GM18505 (cell line): ENCODE measurements around the gene TP53TG5.

Source experiments
- ATAC-seq: cut with Tn5 transposase; IDR thresholded peaks from one replicate; pipeline ENCODE4 v1.9.1; 2021; ENCODE audit not compliant: unreplicated experiment
- POLR2A ChIP-seq: IDR thresholded peaks from 4 replicates; pipeline ENCODE4 v1.6.1; 2011; ENCODE audit warnings: borderline replicate concordance; ENCODE audit not compliant: insufficient read depth, insufficient read length; ENCODE audit errors: extremely low read depth

TP53TG5 gene

DNA sequence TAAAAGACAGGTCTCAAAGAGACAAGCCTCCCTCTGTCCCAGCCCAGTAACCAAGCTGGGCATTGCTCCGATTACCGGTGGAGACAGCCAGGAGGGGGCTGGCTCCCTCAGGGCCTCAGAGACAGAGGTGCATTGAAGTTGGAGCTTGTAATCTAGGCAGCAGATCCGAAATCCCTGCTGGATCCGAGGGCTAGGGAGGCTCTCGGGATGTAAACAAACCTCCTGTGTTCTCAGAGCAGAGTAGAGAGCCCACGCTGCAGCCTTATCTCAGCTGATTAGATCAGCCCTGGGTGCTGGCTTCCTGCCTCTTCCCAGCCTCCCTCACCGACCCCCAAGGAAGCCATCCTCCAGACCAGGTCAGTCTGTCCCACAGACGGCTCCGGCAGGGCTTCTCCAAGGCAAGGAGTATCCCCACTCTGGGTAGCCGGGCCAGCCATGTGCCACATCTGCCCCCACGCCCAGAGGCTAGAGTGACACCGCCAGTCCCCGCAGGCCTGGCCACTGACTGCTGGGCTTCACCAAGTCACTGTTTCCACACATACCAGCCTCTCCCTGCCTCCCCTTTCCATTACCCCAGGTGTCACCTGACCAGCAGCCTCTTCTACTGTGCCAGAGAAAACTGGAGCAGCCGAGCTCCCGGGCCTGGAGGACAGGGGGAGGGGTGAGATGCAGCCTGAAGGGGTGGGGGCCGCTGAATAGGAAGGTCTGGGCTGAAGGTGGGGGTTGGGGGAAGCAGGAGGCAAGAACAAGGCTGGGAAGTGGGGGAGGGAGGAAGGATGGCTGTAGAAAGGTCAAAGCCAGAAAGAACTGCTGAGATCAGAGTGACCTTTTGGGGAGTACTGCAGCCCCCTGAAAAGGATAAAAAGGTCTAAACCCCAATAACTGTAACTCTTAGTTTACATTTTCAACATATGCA is 35.9 kb downstream of the TP53TG5 start:
- no peak for TF ChIP-seq POLR2A
- no peak for ATAC-seq

DNA sequence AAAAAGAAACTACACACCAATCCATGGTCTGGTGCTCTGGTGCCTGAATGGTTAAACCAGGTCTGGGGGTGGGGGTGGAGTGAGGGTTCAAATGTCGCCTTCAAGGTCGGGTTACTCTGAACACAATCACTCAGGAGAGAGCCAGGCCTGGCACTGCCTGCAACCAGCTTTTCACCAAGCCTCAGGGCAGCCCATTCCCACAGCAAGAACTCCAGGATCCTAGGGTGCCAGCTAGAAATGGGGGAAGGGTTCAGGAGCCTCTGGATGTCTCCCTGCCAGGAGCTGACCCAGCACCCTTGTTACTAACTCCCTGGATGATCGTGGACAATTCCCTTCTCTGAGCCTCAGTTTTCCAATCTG is 36.6 kb downstream of the TP53TG5 start:
- no peak for TF ChIP-seq POLR2A
- ATAC-seq, result no peak

DNA sequence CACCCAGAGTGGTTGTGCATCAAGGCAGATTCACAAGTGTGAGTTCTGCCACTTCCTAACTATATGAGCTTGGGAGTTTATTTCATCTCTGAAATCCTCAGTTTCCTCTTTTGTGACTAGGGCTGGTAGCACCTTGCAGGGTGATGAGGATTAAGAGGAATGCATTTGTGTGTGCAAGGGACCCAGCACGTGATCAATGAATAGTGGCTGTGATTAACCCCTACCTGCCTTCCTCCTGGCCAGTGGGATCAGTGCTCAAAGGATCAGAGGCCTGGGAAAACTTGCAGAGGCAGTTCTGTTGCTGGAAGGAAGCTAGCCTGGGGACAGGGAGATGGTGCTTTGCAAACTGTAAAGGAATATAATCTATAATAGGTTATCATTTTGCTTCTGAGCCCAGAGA is 37.2 kb downstream of the TP53TG5 start:
- no peak for TF ChIP-seq POLR2A
- no peak for ATAC-seq

DNA sequence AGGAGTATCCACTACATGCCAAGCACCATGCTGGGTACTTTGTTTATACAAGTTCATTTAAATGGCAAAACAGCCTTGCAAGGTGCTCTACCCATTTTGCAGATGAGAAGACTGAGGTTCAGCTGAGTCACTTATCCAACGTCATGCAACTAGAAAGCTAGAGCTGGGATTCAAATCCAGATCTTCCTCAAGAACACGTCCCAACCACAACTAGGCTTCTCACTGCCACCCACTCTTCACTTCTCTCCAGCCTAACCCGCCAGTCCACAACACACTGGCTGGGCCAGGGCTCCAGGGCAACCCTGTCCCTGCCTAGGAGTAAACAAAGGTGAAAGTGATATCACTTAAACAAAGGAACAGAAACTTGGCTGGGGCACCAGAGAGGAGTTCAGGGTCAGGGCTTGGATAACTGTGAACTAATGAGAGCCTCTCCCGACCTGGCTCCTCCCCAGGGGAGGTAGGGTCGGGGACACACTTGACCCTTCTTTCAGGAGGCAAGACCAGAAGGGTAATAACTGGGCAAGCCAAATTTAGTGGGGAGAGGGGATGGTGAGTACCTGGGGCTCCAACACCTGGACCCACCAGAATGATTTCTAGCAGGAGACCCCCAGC is 37.8 kb downstream of the TP53TG5 start:
- ATAC-seq, result no peak

DNA sequence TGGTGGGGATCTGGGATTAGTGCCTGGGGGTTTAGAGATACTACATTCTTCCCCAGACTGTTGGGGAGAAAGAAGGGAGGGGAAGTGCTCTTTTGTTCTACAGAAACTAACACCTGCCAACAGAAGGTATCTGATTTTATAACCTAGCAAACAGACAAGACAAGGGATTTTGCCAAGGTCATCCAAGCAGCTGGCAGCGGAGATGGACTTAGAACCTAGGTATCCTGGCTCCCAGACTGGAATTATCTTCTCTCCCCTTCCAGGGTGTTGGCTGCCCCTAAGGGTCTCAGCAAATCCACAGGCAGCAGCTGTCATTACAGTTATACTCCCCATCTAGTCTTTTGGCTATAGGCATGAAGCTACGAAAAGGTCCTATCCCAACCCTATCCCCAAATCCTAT is 38.3 kb downstream of the TP53TG5 start:
- TF ChIP-seq POLR2A, result no peak
- no peak for ATAC-seq

More for the DNA sequence above, 37.8 kb downstream of the TP53TG5 start:
- no peak for TF ChIP-seq POLR2A

DNA sequence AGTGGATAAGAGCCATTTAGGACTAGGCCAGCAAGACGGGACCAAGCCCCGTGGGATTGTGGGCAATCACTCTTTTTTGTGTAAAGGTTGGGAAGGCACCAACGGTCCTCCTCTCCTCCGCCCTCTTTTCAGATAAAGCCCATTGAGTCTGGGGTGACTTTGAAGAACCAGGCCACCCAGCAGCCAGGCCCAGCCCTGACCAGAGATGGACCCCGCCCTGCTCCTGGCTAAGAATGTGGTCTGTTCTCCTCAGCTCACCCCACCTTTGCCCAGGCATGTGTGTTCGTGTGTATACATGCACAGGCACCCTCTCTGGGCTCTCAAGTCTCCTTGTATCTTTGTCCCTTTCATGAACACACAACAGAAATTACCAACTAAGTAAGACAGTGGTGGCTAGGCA is 39.0 kb downstream of the TP53TG5 start:
- no peak for TF ChIP-seq POLR2A
- ATAC-seq, result no peak

DNA sequence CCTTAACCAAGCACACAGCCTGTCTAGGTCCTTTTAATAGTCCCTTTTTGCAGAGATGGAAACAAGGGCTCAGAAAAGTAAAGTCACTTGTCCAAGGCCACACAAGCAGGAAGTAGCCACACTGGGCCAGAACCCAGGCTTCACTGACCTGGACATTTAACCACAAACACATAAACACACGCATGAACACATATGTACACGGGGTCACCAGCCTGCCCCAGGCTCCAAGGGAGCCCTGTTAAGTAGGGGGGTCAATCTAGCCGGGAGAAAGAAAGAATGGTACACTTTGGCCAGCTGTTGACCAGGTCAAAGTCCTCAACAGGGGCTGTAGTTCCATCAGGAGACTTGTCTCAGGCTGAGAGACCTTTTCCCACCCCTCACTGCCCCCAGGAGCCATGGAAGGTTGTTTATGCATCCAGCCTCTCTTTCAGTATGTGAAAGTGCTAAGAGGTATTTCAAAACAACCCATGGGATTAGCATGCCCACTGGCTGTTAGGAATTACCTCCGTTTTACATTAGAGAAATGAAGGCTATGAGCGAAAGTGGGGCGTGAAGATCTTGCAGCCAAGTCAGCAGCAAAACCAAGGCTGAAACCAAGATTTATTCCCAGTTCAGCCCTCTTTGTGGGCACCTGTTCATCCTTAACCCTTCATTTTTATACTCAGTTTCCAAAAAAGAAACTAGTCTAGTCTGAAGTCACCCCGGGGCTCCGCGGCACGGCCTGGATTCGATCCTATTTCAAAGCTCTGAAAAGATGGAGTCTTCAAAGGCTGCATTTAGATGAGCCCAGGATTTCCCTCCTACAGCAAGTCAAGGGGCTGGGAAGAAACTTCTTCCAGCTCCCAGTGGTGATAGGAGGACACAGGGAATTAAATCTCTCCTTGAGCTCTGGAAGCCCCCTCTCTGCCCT is 39.7 kb downstream of the TP53TG5 start:
- no peak for ATAC-seq
- TF ChIP-seq POLR2A, result no peak

DNA sequence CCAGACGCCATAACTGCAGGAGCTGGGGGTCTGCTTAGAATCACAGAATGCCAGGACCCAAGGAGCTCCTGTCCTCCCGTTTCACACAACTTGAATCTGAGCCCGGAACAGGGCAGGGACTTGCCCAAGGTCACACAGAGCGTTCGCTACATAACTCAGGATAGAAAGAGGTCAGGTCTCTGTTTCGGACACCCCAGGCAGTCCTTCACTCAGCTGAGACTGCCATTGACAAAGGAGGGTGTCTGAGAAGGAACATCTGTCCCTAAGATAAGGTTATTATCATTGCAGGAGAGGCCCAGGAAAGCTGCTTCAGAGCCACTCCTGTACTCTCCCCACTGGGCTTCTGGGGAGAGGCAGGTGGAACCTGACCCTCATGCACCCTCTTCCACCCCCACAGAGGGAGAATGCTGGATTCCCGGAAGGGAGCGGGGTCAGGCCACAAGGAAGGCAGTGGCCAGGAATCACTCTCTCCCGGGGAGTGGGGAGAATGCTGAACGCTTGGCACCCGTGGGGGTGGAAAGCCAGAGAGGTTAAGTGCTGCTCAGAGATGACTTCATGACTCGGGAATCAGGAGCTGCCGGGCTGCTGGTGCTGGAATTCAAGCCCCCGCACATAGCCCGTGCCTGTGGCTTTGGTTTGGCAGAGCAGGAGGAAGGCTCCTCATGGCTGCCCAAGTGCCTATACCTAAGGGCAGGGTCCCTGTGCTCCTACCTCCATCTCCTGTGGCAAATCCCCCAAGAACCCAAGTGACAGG is 40.6 kb downstream of the TP53TG5 start:
- no peak for ATAC-seq
- no peak for TF ChIP-seq POLR2A

DNA sequence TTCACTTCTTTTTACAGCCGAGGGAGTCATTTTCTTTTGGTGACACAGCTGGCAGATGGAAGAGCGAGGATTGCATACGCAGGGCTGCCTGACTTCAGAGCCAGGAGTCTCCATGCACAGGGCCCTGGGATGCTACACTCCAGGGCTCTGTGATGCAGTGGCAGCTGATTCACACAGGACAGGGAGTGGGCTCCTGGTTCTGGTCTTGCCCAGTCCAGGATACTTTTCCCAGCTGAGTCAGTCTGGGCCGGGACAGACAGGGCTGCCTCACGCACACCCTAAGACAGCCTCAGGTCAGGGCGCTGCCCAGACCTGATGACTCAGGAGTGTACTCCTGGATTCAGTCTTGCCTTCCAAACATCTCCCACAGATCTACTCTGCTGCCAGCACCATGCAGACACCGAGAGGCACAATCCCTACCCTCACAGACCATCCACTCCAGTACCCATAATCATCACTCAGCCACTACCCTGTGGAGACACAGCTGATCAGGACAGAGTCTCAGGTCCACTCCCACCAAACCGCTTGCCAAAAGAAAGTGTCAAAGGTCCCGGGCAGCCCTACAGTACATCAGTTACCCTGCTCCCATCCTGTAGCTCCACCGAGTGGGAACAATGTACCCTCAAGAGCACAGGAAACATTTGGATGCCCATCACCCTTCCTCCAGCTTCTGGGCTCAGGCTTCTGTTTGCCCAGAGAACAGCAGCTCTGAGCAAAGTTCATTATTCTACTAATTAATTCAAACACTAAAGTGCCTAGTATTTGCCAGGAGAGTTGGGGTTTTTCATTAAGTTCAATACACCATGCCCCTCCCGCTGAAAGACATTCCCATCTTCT is 41.4 kb downstream of the TP53TG5 start:
- ATAC-seq, result no peak
- TF ChIP-seq POLR2A, result no peak

DNA sequence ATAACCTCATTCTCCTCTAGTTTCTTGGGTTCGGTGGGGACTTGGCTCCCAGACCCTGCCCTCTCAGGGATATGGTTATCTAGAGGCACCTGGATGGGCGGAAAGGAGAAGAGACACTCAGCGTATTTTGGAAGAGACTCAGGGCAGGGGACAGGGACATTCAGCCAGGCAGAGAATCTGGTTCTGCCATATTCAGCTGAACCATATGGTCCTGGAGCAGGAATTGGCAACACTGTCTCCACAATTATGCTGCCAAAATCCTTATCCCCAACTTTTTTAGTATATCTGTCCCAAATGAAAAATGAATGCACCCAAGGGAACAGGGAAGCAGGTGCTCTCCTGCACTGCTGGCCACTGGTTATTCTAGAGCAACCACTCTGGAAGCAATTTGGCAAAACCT is 47.6 kb downstream of the TP53TG5 start:
- ATAC-seq, result no peak
- no peak for TF ChIP-seq POLR2A

DNA sequence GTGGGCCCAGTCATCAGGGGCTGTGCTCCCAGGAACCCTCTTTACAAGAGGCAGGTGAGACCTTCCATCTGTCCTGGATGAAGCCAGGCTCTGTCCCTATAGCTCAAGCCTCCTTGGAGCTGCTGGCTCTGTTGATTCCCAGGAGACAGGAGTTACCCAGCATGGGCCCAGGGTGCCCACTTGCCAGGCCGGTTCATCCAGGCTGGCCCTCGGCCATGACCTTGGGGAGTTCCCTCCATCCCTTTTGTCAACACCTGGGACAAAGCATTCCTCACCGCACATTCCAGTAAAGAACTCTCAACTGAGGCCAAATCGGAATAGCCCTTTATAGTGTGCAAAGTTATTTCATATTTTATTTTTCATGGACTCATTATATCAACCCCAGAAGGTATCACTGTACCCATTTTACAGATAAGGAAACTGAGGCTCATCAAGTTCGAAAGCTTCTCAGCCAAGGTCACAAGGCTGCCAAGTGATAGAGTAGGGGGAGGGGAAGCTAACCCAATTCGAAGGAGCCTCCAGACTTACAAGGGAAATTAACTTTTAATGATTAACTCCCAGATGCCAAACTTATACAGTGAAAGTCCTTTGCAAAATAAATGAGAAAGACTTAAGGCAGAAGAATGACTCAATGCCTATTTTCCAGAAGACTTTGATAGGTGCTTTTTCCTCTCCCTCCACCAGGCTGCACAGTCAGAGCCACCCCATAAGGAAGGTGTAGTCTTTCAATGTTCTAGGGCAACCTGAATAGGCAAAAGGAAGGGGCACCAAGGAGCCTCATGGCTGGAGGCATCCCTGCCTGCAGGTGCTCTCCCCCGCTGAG is 48.4 kb downstream of the TP53TG5 start:
- no peak for ATAC-seq
- no peak for TF ChIP-seq POLR2A
